RWPE1 (cell line): ENCODE data around the gene CUTA.

Experiments used
- CTCF ChIA-PET: fragments of 350-600 bp; sonication (Branson Sonifier 250); formaldehyde crosslinking; extraction: SDS; loops from one replicate; lab custom pipeline; 2021; lab: Yijun Ruan, JAX
- POLR2A ChIA-PET: fragments of 400-600 bp; formaldehyde crosslinking; extraction: SDS; loops from one replicate; lab custom pipeline; 2020; ENCODE audit warnings: antibody characterized with exemption; ENCODE audit not compliant: low non-redundant PET; lab: Yijun Ruan, JAX
- DNase-seq: peaks from one replicate; pipeline ENCODE4 v3.0.0; 2012; ENCODE audit warnings: low spot score
- H3K27ac ChIP-seq: fragments of 450-650 bp; 2 replicates; pipeline ENCODE4 v1.5.1; 2017
- TF ChIP-seq, protein P1 (sequence below): fragments of 450-650 bp; conservative IDR thresholded peaks from 2 replicates; pipeline ENCODE4 v1.5.1; 2017; ENCODE audit warnings: low read depth, mild to moderate bottlenecking

CUTA gene

DNA sequence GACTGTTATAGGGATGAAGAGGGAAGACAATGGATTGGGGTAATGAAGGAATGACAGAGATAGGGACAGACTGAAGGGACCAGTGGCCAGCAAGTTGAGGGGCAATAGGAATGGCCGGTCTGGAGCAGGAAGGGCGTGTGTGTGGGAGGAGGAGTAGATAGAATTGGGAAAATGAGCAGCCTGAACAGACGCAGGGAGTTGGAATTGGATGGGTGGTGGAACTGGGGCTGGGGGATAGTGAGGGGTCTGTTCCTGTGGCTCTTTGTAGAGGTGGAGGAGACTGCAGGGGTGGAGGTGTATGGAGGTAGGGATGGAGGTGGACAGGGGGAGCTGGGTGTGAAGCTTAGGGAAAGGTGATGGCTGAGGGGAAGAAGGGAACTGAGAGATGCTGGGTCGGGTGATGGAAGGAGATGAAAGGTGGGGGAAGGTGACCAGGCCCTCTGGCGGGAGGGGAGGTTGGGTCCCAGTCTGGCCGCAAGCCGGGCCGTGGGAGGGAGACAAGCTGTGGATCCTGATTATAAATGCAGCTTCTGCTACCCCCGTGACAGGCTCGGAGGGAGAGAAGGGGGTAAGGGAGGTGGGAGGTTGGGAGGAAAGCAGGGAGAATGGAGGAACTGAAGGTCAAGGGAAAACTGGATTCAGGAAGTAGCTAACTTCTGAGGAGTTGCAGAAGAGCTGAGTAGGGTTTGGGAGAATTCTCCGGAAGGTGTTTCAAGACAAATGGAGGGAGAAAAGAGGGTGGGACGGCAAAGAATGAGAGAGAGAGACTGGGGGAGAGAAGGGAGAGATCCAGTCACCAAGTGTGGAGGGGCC is 7.2 kb upstream of the CUTA start:
- TF ChIP-seq, protein P1, sequence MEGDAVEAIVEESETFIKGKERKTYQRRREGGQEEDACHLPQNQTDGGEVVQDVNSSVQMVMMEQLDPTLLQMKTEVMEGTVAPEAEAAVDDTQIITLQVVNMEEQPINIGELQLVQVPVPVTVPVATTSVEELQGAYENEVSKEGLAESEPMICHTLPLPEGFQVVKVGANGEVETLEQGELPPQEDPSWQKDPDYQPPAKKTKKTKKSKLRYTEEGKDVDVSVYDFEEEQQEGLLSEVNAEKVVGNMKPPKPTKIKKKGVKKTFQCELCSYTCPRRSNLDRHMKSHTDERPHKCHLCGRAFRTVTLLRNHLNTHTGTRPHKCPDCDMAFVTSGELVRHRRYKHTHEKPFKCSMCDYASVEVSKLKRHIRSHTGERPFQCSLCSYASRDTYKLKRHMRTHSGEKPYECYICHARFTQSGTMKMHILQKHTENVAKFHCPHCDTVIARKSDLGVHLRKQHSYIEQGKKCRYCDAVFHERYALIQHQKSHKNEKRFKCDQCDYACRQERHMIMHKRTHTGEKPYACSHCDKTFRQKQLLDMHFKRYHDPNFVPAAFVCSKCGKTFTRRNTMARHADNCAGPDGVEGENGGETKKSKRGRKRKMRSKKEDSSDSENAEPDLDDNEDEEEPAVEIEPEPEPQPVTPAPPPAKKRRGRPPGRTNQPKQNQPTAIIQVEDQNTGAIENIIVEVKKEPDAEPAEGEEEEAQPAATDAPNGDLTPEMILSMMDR = no peak
- ChIA-PET CTCF (interaction anchor here (0.7 to 1.5 kb wide), 8 partner anchors 9 to 268 kb away, joined by 3 to 5 read pairs (median 4); partner anchors contain the start of gene BAK1), POLR2A (interaction anchor here (0.6 kb wide), 1 partner anchor 267 kb away, joined by 3 read pairs; no protein-coding TSS in a partner anchor)
- DNase-seq = no peak
- peak overlapping the region; percentile 99 for H3K27ac ChIP-seq

DNA sequence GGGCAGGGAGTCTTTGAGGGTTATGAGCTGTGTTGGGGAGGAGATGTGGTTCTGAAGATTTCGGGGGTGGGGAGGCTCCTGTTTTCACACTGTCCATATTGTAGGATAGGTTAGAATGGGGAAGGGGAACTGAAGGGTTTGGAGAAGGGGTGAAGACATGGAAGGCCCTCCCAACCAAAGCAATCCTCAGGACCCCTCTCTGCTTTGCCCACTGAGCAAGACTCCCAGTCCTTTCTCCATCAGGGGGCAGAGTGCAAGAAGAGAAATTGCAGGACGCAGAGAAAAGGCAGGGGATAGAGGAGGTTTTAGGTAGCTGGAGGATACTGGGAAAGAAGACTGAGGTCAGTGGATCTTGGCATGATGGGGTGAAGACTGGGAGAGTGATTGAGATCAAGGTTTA is 5.9 kb upstream of the CUTA start:
- ChIA-PET POLR2A (interaction anchor here (0.6 kb wide), 1 partner anchor 162 kb away, joined by 3 read pairs; no protein-coding TSS in a partner anchor), CTCF (interaction anchor here (0.6 kb wide), 1 partner anchor 183 kb away, joined by 3 read pairs; no protein-coding TSS in a partner anchor)
- peak overlapping the region; percentile 99 for H3K27ac ChIP-seq
- TF ChIP-seq, protein P1 = no peak
- DNase-seq = no peak

DNA sequence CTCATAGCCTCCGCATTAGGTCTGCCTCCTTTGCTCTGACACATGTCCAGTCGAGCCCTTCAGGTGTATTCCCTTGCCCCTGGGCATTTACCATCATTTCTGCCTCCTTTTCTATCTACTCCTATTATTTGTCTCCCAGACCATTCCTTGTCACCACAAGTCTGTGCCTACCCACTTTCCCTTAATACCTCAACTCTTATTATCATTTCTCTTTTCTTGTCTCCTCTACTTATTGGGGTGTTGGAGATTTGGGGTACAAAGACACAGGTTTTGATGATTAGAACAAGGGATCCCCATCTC is 3.4 kb upstream of the CUTA start:
- ChIA-PET POLR2A (no interaction called here), CTCF (no interaction called here)
- TF ChIP-seq, protein P1 = no peak
- no peak overlapping the region for H3K27ac ChIP-seq
- no peak for DNase-seq

DNA sequence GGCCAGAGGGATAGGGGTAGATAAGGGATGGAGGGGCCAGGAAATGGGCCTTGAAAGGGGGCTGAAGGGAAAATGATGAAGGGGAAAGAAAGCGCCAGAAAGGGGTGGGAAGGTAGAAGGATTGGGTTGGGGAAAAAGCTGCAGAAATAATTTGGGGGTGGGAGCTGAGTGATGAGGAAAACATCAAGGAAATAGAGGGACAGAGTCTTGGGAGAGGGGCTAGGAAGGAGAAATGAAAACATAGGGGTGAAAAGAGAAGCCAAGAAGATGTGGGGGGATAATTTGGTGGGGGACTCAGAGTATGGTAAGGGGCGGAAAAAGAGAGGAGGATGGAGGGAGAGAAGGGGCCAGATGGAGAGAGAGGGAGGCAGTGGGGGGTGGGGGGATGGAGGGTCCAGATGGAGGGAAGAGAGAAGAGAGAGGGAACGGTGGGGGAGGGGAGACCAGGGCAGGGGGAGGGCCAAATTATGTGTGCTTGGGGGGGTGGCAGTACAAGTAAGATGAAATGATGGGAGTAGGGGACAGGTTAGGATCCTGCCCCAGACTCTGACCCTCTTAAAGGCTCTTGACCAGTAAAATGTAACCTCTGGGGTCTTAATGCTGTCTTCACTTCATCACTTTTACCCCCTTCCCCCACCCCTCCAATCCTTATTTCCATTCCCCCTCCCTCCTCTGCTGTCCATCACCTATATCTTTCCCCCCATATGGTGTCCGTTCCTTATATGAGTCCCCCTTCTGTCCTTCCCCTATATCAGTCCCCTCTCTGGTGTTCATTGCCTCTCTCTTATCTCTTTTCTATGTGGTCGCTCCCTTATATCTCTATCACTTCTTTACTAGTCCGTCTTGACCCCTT is 2.8 kb upstream of the CUTA start:
- no peak for DNase-seq
- TF ChIP-seq, protein P1 = no peak
- CTCF ChIA-PET = interaction anchor here (0.6 kb wide), 1 partner anchor 122 kb away, joined by 3 read pairs; no protein-coding TSS in a partner anchor
- peak overlapping the region; percentile 61 for H3K27ac ChIP-seq
- POLR2A ChIA-PET = no interaction called here

DNA sequence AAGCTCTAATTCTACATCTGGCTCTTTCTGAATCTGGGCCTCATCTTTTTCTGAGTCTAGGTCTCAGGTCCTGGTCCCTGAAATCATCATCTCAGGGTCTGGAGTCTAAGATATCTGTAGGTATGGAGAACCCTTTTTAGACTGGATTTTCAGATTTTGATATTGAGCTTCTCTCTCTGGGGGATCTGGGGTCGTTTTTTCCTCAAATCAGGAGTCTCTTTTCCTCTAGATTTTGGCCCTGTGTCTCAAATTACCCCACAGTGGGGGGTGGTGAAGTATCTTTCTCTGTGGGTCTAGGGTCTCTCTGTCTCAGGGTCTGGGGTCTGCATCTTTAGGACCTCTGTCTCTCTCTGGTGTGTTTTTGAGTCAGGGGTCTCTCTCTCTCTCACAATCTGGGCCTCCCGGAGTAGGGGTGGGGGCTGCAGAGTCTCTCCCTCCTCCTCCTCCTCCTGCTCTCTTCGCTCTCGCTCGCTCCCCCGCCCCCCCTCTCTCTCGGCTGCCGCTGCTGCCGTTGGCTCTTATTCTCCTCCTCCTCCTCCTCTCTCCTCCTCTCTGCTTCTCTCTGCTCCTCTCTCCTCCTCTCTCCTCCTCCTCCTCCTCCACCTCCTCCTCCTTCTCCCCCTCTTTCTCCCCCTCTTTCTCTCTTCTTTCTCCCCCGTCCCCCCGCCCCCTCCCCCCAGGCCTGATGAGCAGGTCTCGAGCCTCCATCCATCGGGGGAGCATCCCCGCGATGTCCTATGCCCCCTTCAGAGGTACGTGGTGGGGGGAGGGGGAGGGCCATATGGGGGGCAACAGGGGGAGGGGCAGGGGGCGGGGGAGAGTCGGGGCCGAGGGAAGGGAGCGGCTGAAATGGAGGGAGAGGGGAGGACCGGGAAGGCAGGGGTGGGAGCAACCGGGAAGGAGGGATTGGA is 1.9 kb upstream of the CUTA start, which contains the start of gene SYNGAP1:
Gene SYNGAP1, plus strand, starts transcription at position 486 of the 911 bp plus-strand sequence. Its CDS starts 200 bp downstream, at position 686.
- H3K27ac ChIP-seq = peak within 1 kb of the TSS; percentile 94
- TF ChIP-seq, protein P1 = no peak
- no peak for DNase-seq
- POLR2A ChIA-PET = no interaction called here
- CTCF ChIA-PET = interaction anchor here (0.5 to 1.0 kb wide), 3 partner anchors 36 to 283 kb away, joined by 3 to 7 read pairs (median 3); no protein-coding TSS in a partner anchor
